HEK293 (cell line): ENCODE results near the gene RAB11FIP5.

ENCODE experiments used
- AEBP2 ChIP-seq: fragments of 450-650 bp; formaldehyde crosslinking; IDR thresholded peaks from 2 replicates; pipeline ENCODE4 v1.5.1; 2016; ENCODE audit warnings: missing biosample characterization, missing genetic modification characterization, borderline replicate concordance
- CTCF ChIP-seq: fragments of 450-650 bp; formaldehyde crosslinking; IDR thresholded peaks from 2 replicates; pipeline ENCODE4 v1.5.1; 2016; ENCODE audit warnings: missing biosample characterization, missing genetic modification characterization
- HOXA7 ChIP-seq: sonication (generic); formaldehyde crosslinking; IDR thresholded peaks from 2 replicates; pipeline ENCODE4 v1.8.1; 2022; ENCODE audit warnings: missing genetic modification reagents, borderline replicate concordance
- OVOL3 ChIP-seq: fragments of 450-650 bp; formaldehyde crosslinking; IDR thresholded peaks from 2 replicates; pipeline ENCODE4 v1.5.1; 2016; ENCODE audit warnings: missing biosample characterization, missing genetic modification characterization
- PBX3 ChIP-seq: sonication (generic); formaldehyde crosslinking; IDR thresholded peaks from 2 replicates; pipeline ENCODE4 v1.8.1; 2022; ENCODE audit warnings: mild to moderate bottlenecking, moderate library complexity, missing genetic modification reagents
- TCF7L2 ChIP-seq: IDR thresholded peaks from 2 replicates; pipeline ENCODE4 v1.6.1; 2011; ENCODE audit warnings: low read depth, mild to moderate bottlenecking, inconsistent platforms, low read length, moderate library complexity, borderline replicate concordance
- ZNF354C ChIP-seq: fragments of 450-650 bp; formaldehyde crosslinking; IDR thresholded peaks from 2 replicates; pipeline ENCODE4 v1.5.1; 2016; ENCODE audit warnings: missing biosample characterization, missing genetic modification characterization, low read depth, borderline replicate concordance
- ZNF398 ChIP-seq: fragments of 450-650 bp; formaldehyde crosslinking; IDR thresholded peaks from 2 replicates; pipeline ENCODE4 v1.5.1; 2017; ENCODE audit warnings: missing biosample characterization, missing genetic modification characterization
- ZNF654 ChIP-seq: fragments of 450-650 bp; formaldehyde crosslinking; IDR thresholded peaks from 2 replicates; pipeline ENCODE4 v1.5.1; 2016; ENCODE audit warnings: low read depth, missing biosample characterization, missing genetic modification characterization
- ZSCAN30 ChIP-seq: fragments of 450-650 bp; IDR thresholded peaks from 2 replicates; pipeline ENCODE4 v1.5.1; 2018; ENCODE audit warnings: missing biosample characterization, mild to moderate bottlenecking, missing genetic modification characterization, moderate library complexity
- TF ChIP-seq, protein P1 (sequence below): fragments of 450-650 bp; formaldehyde crosslinking; IDR thresholded peaks from 2 replicates; pipeline ENCODE4 v1.5.1; 2016; ENCODE audit warnings: missing biosample characterization, missing genetic modification characterization

GRCh38 chr2:73037947-73038585 is 74.7 kb downstream of the RAB11FIP5 start:
- TF ChIP-seq HOXA7 (CRISPR knock-in tag) (no peak), CTCF (tag by site-specific recombination) (no peak), PBX3 (no peak), ZSCAN30 (tag by site-specific recombination) (no peak), OVOL3 (tag by site-specific recombination) (no peak), ZNF354C (tag by site-specific recombination) (no peak), ZNF654 (tag by site-specific recombination) (no peak), AEBP2 (tag by site-specific recombination) (no peak), TCF7L2 (no peak), ZNF398 (tag by site-specific recombination) (no peak)
- TF ChIP-seq, protein P1, sequence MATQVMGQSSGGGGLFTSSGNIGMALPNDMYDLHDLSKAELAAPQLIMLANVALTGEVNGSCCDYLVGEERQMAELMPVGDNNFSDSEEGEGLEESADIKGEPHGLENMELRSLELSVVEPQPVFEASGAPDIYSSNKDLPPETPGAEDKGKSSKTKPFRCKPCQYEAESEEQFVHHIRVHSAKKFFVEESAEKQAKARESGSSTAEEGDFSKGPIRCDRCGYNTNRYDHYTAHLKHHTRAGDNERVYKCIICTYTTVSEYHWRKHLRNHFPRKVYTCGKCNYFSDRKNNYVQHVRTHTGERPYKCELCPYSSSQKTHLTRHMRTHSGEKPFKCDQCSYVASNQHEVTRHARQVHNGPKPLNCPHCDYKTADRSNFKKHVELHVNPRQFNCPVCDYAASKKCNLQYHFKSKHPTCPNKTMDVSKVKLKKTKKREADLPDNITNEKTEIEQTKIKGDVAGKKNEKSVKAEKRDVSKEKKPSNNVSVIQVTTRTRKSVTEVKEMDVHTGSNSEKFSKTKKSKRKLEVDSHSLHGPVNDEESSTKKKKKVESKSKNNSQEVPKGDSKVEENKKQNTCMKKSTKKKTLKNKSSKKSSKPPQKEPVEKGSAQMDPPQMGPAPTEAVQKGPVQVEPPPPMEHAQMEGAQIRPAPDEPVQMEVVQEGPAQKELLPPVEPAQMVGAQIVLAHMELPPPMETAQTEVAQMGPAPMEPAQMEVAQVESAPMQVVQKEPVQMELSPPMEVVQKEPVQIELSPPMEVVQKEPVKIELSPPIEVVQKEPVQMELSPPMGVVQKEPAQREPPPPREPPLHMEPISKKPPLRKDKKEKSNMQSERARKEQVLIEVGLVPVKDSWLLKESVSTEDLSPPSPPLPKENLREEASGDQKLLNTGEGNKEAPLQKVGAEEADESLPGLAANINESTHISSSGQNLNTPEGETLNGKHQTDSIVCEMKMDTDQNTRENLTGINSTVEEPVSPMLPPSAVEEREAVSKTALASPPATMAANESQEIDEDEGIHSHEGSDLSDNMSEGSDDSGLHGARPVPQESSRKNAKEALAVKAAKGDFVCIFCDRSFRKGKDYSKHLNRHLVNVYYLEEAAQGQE (tag by site-specific recombination) = no peak
